Central memory CD8-positive, alpha-beta T cell (primary cell): ENCODE data around the gene TTLL11.

Experiments
- ATAC-seq: fragments of 150-1000 bp; cut with Tn5 transposase; replicated peaks from 2 replicates; pipeline ENCODE4 v1.10.0; 2022; ENCODE audit warnings: mild to moderate bottlenecking, moderate FRiP score, moderate number of reproducible peaks; ENCODE audit not compliant: poor library complexity, severe bottlenecking; ENCODE audit errors: extremely low read depth
- DNase-seq, 2 donors: peaks; one replicate each; pipeline ENCODE4 v3.0.0; 2021; ENCODE audit warnings: low spot score in 2 of 2
- H3K27ac Mint-ChIP-seq: one replicate; pipeline ENCODE4 v1.8.0; 2022; ENCODE audit warnings: low read depth, mild to moderate bottlenecking, moderate library complexity, mixed read lengths
- H3K27me3 Mint-ChIP-seq: one replicate; pipeline ENCODE4 v1.8.0; 2022; ENCODE audit warnings: mixed read lengths
- H3K36me3 Mint-ChIP-seq: one replicate; pipeline ENCODE4 v1.8.0; 2022; ENCODE audit warnings: mild to moderate bottlenecking, moderate library complexity, mixed read lengths; ENCODE audit not compliant: insufficient read depth
- H3K4me1 Mint-ChIP-seq: one replicate; pipeline ENCODE4 v1.8.0; 2022; ENCODE audit warnings: mixed read lengths
- H3K4me3 Mint-ChIP-seq: one replicate; pipeline ENCODE4 v1.8.0; 2022; ENCODE audit warnings: mild to moderate bottlenecking, moderate library complexity, mixed read lengths
- H3K9me3 Mint-ChIP-seq: one replicate; pipeline ENCODE4 v1.8.0; 2022; ENCODE audit warnings: mixed read lengths

TTLL11 gene

DNA sequence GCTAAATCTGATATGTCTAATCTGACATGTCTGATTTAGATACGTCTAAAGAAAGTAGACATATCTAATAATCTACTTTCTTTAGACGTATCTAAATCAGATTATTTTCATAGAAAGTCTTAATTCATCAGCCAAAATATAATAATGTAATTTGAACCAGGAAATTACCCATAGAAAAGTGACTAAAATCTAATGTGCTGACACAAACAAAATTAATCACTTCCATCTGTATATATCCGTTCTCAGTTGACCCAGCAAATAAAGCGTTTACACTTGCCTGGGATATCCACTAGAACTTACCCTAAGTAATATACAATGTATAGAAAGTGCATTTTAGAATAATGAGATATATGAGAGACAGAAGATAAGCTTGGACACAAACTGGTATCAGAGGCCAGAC is 56.7 kb downstream of the TTLL11 start:
- ATAC-seq = no peak
- no peaks in the 10 kb centered on the region for H3K4me1 Mint-ChIP-seq
- no peak for DNase-seq
- no peak overlapping the region for H3K4me3 Mint-ChIP-seq
- no peaks in the 10 kb centered on the region for H3K9me3 Mint-ChIP-seq
- H3K27ac Mint-ChIP-seq = no peak overlapping the region
- H3K36me3 Mint-ChIP-seq = peaks cover 1% of the 10 kb centered on the region
- no peaks in the 10 kb centered on the region for H3K27me3 Mint-ChIP-seq

DNA sequence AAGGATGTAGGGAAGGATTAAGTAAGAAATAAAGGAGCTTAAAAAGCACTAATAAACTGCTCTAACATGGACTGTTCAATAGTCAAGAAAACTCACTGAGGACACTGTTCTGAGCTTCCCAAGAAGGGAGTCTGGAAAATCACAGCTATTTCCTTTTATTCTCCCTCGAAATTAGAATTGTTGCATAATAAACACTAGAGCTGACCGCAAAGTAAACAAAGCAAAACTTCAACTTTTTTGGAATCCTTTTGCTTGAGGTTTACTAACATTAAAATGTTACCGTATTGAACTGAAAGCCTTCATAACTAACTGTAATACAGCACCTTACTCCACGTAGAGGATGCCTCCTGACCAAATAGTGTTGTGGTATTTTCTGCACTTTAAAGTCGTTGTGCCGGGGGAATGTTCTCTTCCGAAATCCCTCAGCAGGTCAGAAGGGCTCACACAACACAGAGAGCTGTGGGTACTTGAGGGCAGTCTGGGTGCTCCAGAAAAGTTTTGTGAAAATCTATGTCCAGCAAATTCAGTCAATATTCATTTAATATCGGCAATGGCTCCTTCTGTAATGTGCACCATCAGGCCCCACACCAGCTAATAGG is 59.2 kb downstream of the TTLL11 start:
- peaks cover 1% of the 10 kb centered on the region for H3K36me3 Mint-ChIP-seq
- DNase-seq = no peak
- no peaks in the 10 kb centered on the region for H3K27me3 Mint-ChIP-seq
- no peak overlapping the region for H3K4me3 Mint-ChIP-seq
- no peak for ATAC-seq
- no peaks in the 10 kb centered on the region for H3K9me3 Mint-ChIP-seq
- H3K4me1 Mint-ChIP-seq = no peaks in the 10 kb centered on the region
- no peak overlapping the region for H3K27ac Mint-ChIP-seq

DNA sequence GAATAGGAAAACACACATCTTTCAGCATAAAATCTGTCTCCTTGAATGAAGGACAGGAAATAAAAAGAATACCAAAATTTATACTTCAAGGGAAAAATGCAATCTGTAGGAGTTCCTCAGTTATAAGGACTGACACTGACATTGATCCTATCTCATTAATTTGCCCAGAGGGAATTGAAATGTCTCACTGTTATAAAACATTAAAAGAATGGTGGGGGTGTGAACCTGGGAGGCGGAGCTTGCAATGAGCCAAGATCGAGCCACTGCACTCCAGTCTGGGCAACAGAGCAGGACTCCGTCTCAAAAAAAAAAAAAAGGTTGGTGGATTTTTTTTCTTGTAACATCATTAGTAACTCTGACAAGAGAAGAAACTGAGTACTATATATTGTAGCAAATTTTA is 60.8 kb downstream of the TTLL11 start:
- DNase-seq = no peak
- no peak for ATAC-seq
- Mint-ChIP-seq H3K4me3 (no peak overlapping the region), H3K4me1 (no peaks in the 10 kb centered on the region), H3K27me3 (no peaks in the 10 kb centered on the region), H3K36me3 (peaks cover 1% of the 10 kb centered on the region), H3K9me3 (no peaks in the 10 kb centered on the region), H3K27ac (no peak overlapping the region)

DNA sequence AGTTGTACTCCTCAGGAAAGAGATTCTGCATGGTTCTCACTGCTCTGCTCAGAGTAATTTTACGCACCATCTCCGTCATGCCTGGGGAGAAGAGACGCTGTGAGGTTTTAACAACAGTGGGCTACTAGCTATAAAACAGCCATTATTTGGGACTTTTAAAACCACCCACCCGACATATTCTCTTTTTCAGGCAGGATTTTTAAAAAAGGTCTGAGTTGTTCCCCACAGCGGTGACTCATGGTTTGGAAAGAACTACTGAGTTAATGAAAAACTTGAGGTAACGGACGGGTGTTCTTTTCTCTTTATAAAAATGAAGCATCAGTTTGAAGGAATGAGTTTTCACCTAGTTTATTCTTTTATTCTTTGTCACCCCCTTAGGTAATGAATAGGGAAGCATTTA is 61.3 kb downstream of the TTLL11 start:
- Mint-ChIP-seq H3K27me3 (no peaks in the 10 kb centered on the region), H3K4me1 (no peaks in the 10 kb centered on the region), H3K9me3 (no peaks in the 10 kb centered on the region), H3K27ac (no peak overlapping the region), H3K4me3 (no peak overlapping the region), H3K36me3 (peaks cover 1% of the 10 kb centered on the region)
- no peak for ATAC-seq
- DNase-seq = no peak

DNA sequence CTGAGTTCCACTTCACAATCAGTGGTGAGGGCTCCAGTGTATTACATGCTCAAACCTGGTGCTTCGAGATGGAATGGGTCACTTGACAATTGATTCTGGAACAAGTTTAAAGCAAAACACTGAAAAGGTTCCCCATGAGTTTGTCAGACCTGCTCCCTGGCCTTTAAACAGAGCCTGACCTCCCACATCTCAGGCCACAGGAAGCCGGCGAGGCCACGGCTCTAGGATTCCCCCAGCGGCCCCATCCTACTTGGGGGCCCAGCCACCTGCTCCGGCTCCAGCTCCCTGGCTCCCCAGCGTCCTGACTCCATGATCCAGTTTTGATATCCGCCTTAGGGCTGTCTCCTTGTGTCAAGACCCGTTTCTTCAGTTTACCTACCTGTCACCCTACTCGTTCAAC is 62.0 kb downstream of the TTLL11 start:
- H3K36me3 Mint-ChIP-seq = peaks cover 1% of the 10 kb centered on the region
- no peak for DNase-seq
- no peak overlapping the region for H3K4me3 Mint-ChIP-seq
- H3K9me3 Mint-ChIP-seq = no peaks in the 10 kb centered on the region
- H3K27me3 Mint-ChIP-seq = no peaks in the 10 kb centered on the region
- no peak for ATAC-seq
- no peak overlapping the region for H3K27ac Mint-ChIP-seq
- no peaks in the 10 kb centered on the region for H3K4me1 Mint-ChIP-seq

DNA sequence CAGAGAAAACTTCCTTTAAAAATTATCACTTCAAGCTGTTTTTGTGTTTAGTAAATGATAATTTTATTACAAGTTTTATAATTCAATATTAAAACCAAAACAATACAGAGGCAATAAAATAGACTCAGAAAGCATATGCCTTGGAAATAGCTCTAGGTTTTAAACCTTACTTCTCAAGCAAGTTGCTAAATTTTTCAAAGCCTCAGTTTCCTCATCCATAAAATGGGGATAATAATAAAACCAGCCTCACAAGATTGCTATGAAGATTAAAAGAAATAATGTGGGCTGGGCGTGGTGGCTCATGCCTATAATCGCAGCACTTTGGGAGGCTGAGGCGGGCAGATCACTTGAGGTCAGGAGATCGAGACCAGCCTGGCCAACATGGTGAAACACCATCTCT is 62.8 kb downstream of the TTLL11 start:
- H3K9me3 Mint-ChIP-seq = no peaks in the 10 kb centered on the region
- no peak for ATAC-seq
- H3K4me3 Mint-ChIP-seq = no peak overlapping the region
- peaks cover 1% of the 10 kb centered on the region for H3K36me3 Mint-ChIP-seq
- no peaks in the 10 kb centered on the region for H3K27me3 Mint-ChIP-seq
- no peaks in the 10 kb centered on the region for H3K4me1 Mint-ChIP-seq
- no peak overlapping the region for H3K27ac Mint-ChIP-seq
- no peak for DNase-seq

DNA sequence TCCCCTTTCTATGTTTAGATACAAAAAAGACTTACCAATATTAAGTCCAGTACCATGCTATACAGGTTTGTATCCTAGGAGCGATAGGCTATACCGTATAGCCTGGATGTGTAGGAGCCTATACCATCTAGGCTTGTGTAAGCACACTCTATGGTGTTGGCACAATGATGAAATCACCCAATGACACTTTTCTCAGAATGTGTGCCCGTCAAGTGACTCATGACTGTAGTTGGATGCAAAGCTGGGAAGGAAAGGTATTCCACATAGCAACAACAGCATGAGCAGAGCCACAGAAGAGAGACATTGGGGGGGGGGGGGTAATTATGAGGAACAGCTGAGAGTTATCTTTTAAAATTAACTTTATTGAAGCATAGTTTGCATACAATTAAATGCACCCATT is 63.2 kb downstream of the TTLL11 start:
- no peak overlapping the region for H3K4me3 Mint-ChIP-seq
- H3K36me3 Mint-ChIP-seq = peaks cover 1% of the 10 kb centered on the region
- H3K9me3 Mint-ChIP-seq = no peaks in the 10 kb centered on the region
- ATAC-seq = no peak
- H3K27ac Mint-ChIP-seq = no peak overlapping the region
- H3K4me1 Mint-ChIP-seq = no peaks in the 10 kb centered on the region
- no peak for DNase-seq
- H3K27me3 Mint-ChIP-seq = no peaks in the 10 kb centered on the region

DNA sequence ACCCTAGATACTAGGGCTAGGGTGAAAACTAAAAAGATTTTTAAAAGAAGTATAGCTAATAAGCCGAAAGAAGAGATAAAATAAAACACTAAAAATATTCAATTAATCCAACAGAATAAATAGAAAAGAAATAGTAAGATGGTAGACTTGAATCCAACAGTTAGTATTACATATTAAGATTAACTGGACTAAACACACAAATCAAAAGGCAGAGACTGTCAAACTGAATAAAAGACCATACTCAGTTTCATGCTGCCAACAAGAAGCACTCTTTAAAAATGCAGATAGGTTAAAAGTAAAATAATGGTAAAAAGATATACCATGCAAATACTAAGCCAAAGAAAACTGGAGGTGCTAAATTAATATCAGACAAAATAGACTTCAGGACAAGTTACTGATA is 65.0 kb downstream of the TTLL11 start:
- Mint-ChIP-seq H3K27ac (no peak overlapping the region), H3K27me3 (no peaks in the 10 kb centered on the region), H3K36me3 (peaks cover 4% of the 10 kb centered on the region), H3K4me1 (no peaks in the 10 kb centered on the region), H3K4me3 (no peak overlapping the region), H3K9me3 (no peaks in the 10 kb centered on the region)
- ATAC-seq = no peak
- DNase-seq = no peak

DNA sequence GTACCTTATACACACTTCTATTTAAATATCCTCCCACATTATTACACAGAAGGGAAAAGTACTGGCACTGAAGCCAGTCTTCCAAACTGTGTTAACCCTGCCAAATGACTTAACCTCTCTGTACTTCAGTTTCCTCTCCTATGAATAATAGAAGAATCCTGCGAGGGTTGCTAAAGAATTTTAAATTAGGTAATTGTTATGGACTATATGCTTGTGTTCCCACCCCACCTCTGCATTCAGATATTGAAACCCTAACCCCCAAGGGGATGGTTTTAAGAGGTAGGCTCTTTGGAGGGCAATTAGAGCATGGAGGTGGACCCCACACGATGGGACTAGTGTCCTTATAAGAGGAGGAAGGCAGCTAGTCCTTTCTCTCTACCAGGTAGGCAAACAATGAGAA is 72.7 kb downstream of the TTLL11 start:
- H3K4me3 Mint-ChIP-seq = no peak overlapping the region
- no peak overlapping the region for H3K27ac Mint-ChIP-seq
- ATAC-seq (no peak), DNase-seq (no peak)
- peaks cover 4% of the 10 kb centered on the region for H3K4me1 Mint-ChIP-seq
- no peaks in the 10 kb centered on the region for H3K9me3 Mint-ChIP-seq
- H3K36me3 Mint-ChIP-seq = peaks cover 2% of the 10 kb centered on the region
- no peaks in the 10 kb centered on the region for H3K27me3 Mint-ChIP-seq

DNA sequence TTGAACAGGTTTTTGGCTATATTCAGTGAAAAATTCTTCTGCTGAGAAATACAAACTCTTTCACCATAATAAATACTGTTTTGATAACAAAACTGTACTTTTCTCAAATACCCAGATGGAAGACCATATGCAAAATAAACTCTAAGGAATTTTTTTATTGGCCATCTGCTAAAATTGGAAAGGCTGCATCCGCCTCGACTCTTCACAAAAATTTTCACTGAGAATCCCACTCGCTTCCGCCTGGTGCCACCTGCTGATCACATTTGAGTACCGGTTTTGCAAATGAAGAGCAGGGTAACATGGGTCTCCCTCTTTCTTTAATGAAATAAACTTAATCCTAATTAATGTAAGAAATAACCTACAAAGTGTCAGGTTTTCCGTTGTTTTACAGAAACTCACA is 76.4 kb downstream of the TTLL11 start:
- no peaks in the 10 kb centered on the region for H3K9me3 Mint-ChIP-seq
- H3K27me3 Mint-ChIP-seq = no peaks in the 10 kb centered on the region
- no peak overlapping the region for H3K4me3 Mint-ChIP-seq
- peaks cover 4% of the 10 kb centered on the region for H3K4me1 Mint-ChIP-seq
- H3K27ac Mint-ChIP-seq = no peak overlapping the region
- DNase-seq (no peak), ATAC-seq (no peak)
- no peaks in the 10 kb centered on the region for H3K36me3 Mint-ChIP-seq

DNA sequence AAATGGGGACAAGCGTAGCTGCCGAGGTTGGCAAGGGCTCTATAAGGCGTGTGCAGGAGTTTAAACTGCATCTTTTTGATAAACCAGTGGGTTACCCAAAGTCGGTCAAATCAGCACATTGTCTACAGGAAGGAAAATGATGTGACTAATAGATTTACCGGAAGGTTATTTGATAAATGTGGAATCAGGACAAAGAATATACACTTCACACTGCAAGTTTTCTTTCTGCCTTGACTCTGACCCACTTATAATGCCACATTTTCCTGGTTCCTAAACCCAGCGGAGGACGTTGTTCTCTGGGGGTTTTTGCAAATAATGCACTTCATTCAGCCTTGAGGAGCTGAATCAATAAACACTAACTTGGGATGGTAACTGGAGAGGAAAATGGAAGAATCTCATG is 76.8 kb downstream of the TTLL11 start:
- Mint-ChIP-seq H3K27ac (peak overlapping the region; percentile 5), H3K9me3 (no peaks in the 10 kb centered on the region), H3K4me3 (no peak overlapping the region), H3K36me3 (no peaks in the 10 kb centered on the region), H3K27me3 (no peaks in the 10 kb centered on the region), H3K4me1 (peaks cover 4% of the 10 kb centered on the region)
- no peak for ATAC-seq
- no peak for DNase-seq

DNA sequence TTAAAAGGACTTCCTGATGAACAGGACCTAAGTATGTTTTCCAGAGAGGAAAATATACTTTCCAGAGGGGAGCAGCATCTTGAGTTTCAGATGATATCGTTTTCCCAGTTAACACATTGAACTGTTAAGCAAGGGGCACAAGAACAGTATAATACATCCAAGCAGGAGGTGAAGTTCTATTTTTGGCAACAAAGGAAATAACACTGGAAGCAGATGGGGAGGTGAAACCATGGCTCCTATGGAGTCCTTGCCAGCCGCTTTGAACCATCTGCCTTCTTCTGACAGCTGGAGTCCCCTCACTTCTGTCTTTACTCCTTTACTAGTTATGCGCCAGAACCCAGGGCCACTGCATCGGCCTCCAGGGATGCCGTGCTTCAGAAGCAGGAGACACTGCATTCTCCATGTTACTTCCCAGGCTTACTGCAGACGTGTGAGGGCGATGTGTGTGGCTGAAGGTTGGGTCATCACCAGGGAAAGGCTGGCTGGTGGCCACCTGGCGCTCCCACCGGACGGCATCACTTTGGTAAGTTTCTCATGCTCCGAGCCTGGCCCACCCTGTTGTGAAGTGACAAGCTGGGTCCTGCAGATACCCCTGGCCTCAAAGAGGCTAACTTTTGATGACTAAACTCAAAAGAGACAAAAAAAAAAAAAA is 77.8 kb downstream of the TTLL11 start:
- peak overlapping the region; percentile 5 for H3K27ac Mint-ChIP-seq
- no peaks in the 10 kb centered on the region for H3K27me3 Mint-ChIP-seq
- no peak for DNase-seq
- ATAC-seq = no peak
- no peak overlapping the region for H3K4me3 Mint-ChIP-seq
- peaks cover 4% of the 10 kb centered on the region for H3K4me1 Mint-ChIP-seq
- H3K9me3 Mint-ChIP-seq = no peaks in the 10 kb centered on the region
- H3K36me3 Mint-ChIP-seq = no peaks in the 10 kb centered on the region

DNA sequence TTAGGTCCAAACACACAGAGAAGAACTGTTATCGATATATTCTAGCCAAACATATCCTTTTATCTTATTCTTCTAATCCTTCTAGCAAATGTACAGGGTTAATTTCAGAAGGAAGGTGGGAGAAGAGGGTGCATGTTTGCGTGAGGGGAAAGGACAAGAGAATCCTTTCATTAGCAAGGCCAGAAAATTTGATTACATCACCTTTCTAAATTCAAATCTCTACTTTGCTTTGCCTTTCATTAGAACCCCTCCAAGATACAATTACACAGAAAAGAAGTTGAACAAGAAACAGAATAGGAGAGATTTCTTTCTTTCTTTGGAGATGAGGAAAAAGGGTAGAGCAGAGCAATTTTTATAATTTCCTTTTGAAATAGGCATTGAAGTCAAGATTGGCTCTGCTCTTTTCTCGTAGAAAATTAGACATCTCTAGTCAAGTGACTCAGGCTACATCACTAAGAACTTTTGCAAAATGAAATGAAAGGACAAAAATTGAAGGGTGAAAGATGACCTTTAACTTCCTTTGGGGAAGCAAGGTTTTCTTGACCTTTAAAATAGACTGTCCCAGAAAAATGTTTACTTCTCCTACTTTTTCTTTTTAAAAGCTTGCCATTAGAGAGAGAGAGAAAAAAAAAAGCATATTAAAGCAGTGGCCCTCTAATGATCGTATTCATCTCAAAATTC is 81.2 kb downstream of the TTLL11 start:
- Mint-ChIP-seq H3K4me1 (peaks cover 4% of the 10 kb centered on the region), H3K4me3 (no peak overlapping the region), H3K27ac (no peak overlapping the region), H3K9me3 (no peaks in the 10 kb centered on the region), H3K27me3 (no peaks in the 10 kb centered on the region), H3K36me3 (no peaks in the 10 kb centered on the region)
- no peak for DNase-seq
- ATAC-seq = no peak
